Right lobe of liver (tissue), 6 donors: ENCODE data around the gene STK11IP. TPM values are rescaled to one million over a fixed set of nuclear protein-coding genes. Genes with fewer than 3 reads are reported as not detected.

ENCODE experiments used
- ATAC-seq, 4 donors: fragments of 200-7000 bp; cut with Tn5 transposase; one replicate each; pipeline ENCODE4 v1.9.1; 2020; ENCODE audit warnings: mild to moderate bottlenecking in 4 of 4, moderate library complexity in 4 of 4
- DNase-seq, 3 donors: peaks; one replicate each; pipeline ENCODE4 v3.0.0-alpha.2; 2020
- H3K27ac ChIP-seq, 3 donors: fragments of 200-600 bp; one replicate each; pipeline ENCODE4 v1.8.0; 2022
- H3K27me3 ChIP-seq, 2 donors: fragments of 200-600 bp; one replicate each; pipeline ENCODE4 v1.8.0; 2022
- H3K36me3 ChIP-seq, 4 donors: fragments of 200-600 bp; sonication (generic) in 1 of 4; one replicate each; pipeline versions ENCODE4 v1.5.1 to v1.8.0; 2017 to 2022; ENCODE audit warnings: control low read depth in 1 of 4
- H3K4me1 ChIP-seq, 4 donors: fragments of 200-600 bp; sonication (generic) in 1 of 4; one replicate each; pipeline versions ENCODE4 v1.5.1 to v1.8.0; 2017 to 2022; ENCODE audit warnings: control low read depth in 1 of 4
- H3K4me3 ChIP-seq, 3 donors: fragments of 200-600 bp; one replicate each; pipeline ENCODE4 v1.8.0; 2022
- H3K9me3 ChIP-seq, 4 donors: fragments of 200-600 bp; sonication (generic) in 1 of 4; one replicate each; pipeline versions ENCODE4 v1.5.1 to v1.8.0; 2017 to 2022; ENCODE audit warnings: control low read depth in 1 of 4
- POLR2A ChIP-seq: fragments of 450-650 bp; IDR thresholded peaks from one replicate; pipeline ENCODE4 v1.6.1; 2017; ENCODE audit warnings: antibody characterized with exemption, mild to moderate bottlenecking
- WGBS: methylation state at CpG from one replicate; pipeline ENCODE4 v1.1.6; 2018; ENCODE audit warnings: low coverage, low lambda C conversion rate; ENCODE audit not compliant: insufficient coverage; ENCODE audit errors: missing lambda C conversion rate; 5-methylcytosine and 5-hydroxymethylcytosine counted together
- intact Hi-C, 2 donors: fragments of 100-400 bp; cut with DNase I; formaldehyde crosslinking; loops; one replicate each; pipeline versions ENCODE4 v1.11.2 to v1.14.1; 2022
- total RNA-seq, 6 experiments: library from RNA; depleted of rRNA in 2 of 6; stranded (reverse); fragments of >200 nt in 2 of 6; fragmentation: NEBNext Ultra II Directional in 3 of 6; extraction: Animal tissue kit (Norgen Biotek cat#: 25700) in 3 of 6; gene quantifications; one replicate each; pipeline versions ENCODE4 v1.1.0 to v1.2.4, GENCODE V29; 2016 to 2023
- TF ChIP-seq, protein P1 (sequence below), 4 donors: fragments of 200-600 bp in 3 of 4; fragments of 450-650 bp in 1 of 4; IDR thresholded peaks; one replicate each; pipeline versions ENCODE4 v1.5.1 to v1.8.0; 2016 to 2022; ENCODE audit warnings: antibody characterized with exemption in 4 of 4, mild to moderate bottlenecking in 2 of 4
- donor health status: DM: no; HTN: yes; CAD: no.
- donor health status: DM: no; HTN: no; CAD: no.
- donor health status: DM: no; HTN: no; CAD: no.
- donor health status: DM: no; HTN: yes; CAD: no.
- donor health status: DM: no; HTN: yes; CAD: no.

Gene STK11IP
- total RNA-seq, 6 experiments from 2014 or later: 3.6 to 10.8 (median 6.6) TPM

DNA sequence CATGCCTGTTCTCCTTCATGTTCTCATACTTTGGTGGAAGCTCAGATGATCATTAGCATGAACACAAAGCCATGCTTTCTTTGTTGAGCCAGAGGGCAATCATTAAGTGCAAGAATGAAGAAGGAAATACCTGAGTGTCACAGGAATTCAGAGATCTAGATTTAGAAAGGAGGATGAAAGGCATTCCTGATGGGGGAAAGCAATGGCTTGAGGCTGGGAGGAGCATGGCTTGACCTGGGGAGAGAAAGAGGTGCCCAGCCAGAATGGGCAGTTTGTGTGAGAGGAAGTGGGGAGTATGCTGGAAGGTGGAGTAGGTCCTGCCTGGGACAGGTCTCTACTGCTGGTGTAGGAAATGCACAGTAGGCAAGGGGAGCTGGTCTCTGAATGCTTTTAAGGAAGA, 64.9 kb downstream of the STK11IP start:
- H3K4me3 ChIP-seq: no peak overlapping the region
- no peak for TF ChIP-seq POLR2A
- TF ChIP-seq, protein P1, sequence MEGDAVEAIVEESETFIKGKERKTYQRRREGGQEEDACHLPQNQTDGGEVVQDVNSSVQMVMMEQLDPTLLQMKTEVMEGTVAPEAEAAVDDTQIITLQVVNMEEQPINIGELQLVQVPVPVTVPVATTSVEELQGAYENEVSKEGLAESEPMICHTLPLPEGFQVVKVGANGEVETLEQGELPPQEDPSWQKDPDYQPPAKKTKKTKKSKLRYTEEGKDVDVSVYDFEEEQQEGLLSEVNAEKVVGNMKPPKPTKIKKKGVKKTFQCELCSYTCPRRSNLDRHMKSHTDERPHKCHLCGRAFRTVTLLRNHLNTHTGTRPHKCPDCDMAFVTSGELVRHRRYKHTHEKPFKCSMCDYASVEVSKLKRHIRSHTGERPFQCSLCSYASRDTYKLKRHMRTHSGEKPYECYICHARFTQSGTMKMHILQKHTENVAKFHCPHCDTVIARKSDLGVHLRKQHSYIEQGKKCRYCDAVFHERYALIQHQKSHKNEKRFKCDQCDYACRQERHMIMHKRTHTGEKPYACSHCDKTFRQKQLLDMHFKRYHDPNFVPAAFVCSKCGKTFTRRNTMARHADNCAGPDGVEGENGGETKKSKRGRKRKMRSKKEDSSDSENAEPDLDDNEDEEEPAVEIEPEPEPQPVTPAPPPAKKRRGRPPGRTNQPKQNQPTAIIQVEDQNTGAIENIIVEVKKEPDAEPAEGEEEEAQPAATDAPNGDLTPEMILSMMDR (IDR thresholded peaks at IDR 0.05): no peak
- H3K9me3 ChIP-seq: no peaks in the 10 kb centered on the region
- ATAC-seq: no peak
- H3K27me3 ChIP-seq: no peaks in the 10 kb centered on the region
- H3K4me1 ChIP-seq: no peaks in the 10 kb centered on the region
- no peaks in the 10 kb centered on the region for H3K36me3 ChIP-seq
- intact Hi-C loops: no loop called here
- H3K27ac ChIP-seq: no peak overlapping the region
- DNase-seq: no peak

DNA sequence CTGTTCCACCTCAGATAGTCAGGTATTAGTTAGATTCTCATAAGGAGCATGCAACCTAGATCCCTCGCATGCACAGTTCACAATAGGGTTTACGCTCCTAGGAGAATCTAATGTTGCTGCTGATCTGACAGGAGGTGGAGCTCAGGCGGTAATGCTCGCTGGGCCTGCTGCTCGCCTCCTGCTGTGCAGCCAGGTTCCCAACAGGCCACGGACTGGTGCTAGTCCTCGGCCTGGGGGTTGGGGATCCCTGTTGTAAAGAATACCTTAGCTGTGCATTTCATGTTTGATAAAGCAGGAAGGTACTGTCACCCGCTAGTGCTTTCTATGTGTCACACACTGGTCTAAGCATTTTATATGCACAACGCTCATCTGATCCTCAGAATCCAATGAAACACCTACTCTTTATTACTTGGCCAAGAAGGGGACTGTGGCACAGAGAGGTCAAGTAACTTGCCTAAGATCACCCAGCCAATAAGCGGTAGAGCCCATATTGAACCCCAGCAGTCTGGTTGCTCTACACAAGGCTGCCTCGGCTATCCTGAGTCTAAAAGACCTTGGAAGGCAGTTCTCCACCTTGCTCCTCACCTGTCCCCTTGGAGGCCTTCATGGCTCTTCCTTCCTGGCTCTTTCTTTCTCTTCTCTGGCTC, 65.6 kb downstream of the STK11IP start:
- H3K27me3 ChIP-seq: no peaks in the 10 kb centered on the region
- intact Hi-C loops: no loop called here
- no peaks in the 10 kb centered on the region for H3K9me3 ChIP-seq
- H3K27ac ChIP-seq: no peak overlapping the region
- no peak overlapping the region for H3K4me3 ChIP-seq
- H3K36me3 ChIP-seq: no peaks in the 10 kb centered on the region
- ATAC-seq (no peak), DNase-seq (no peak)
- H3K4me1 ChIP-seq: no peaks in the 10 kb centered on the region
- TF ChIP-seq, protein P1 (IDR thresholded peaks at IDR 0.05): no peak
- TF ChIP-seq POLR2A: no peak
- WGBS: 83% methylated on average over 1 of the region's 11 CpGs

DNA sequence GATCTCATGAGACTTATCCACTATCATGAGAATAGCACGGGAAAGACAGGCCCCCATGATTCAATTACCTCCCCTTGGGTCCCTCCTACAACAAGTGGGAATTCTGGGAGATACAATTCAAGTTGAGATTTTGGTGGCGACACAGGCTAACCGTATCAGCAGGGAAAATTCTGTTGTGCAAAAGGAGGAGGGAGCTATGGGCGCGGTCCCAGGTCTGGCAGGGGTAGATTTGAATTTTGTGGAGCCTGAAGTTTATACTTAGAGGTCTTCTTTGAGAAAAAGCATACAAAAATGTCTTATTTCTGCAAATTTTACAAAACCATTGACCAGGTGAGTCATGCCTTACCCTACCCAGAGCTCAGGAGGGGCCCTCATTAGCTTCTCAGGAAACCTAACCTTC, 66.4 kb downstream of the STK11IP start:
- Histone ChIP-seq H3K4me1 (no peaks in the 10 kb centered on the region), H3K27me3 (no peaks in the 10 kb centered on the region), H3K9me3 (no peaks in the 10 kb centered on the region), H3K4me3 (no peak overlapping the region), H3K27ac (no peak overlapping the region), H3K36me3 (no peaks in the 10 kb centered on the region)
- ATAC-seq (no peak), DNase-seq (no peak)
- intact Hi-C loops: no loop called here
- TF ChIP-seq, protein P1 (IDR thresholded peaks at IDR 0.05): no peak
- TF ChIP-seq POLR2A: no peak
- 70% methylated on average over 4 of the region's 5 CpGs for WGBS

DNA sequence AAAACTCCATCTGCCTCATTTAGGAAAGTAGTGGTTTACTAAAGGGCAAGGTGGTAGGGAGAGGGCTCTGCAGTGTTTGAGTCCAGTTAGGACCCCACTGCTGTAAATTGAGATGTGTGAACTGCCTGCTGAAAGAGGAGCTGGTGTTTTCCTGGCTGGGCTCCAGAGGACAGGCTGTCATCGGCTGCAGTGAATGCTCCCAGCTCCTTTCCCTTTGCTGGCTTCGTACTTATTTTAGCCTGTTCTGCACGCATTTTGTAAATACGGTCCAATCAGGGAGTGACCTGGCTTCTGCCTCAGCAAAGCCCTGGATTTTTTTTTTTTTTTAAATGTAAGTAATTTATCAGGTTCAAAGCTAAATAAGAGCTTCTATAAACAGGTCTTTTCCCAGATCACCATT, 67.3 kb downstream of the STK11IP start:
- intact Hi-C loops: no loop called here
- 45% methylated on average over 4 of the region's 4 CpGs for WGBS
- TF ChIP-seq, protein P1 (IDR thresholded peaks at IDR 0.05): no peak
- TF ChIP-seq POLR2A: no peak

DNA sequence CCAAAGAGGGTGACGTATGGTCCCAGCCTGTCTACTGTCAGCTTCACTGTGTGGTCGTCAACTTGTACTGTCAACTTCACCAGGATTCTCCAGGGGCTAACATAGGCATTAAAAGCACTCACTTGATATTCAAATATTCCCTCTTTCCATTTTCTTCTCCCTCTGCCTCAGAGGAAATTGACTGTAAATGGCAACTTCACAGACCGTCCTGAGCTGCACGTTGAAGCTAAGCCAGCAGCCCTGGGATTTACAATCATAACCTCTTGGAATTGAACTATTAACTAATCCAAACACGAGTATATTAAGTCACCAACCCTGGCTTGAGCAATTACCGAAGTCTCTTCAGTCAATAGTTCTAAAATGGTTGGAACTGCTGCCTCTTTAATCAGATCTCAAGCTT, 68.3 kb downstream of the STK11IP start:
- TF ChIP-seq POLR2A: no peak
- TF ChIP-seq, protein P1 (IDR thresholded peaks at IDR 0.05): no peak
- no peak overlapping the region for H3K27ac ChIP-seq
- H3K27me3 ChIP-seq: no peaks in the 10 kb centered on the region
- intact Hi-C loops: no loop called here
- H3K4me1 ChIP-seq: no peaks in the 10 kb centered on the region
- ATAC-seq (no peak), DNase-seq (no peak)
- no peak overlapping the region for H3K4me3 ChIP-seq
- H3K9me3 ChIP-seq: no peaks in the 10 kb centered on the region
- WGBS: 60% methylated on average over 6 of the region's 6 CpGs
- no peaks in the 10 kb centered on the region for H3K36me3 ChIP-seq

More for the DNA sequence above, 67.3 kb downstream of the STK11IP start:
- H3K27me3 ChIP-seq: no peaks in the 10 kb centered on the region
- DNase-seq (no peak), ATAC-seq (no peak)
- no peaks in the 10 kb centered on the region for H3K36me3 ChIP-seq
- no peak overlapping the region for H3K4me3 ChIP-seq
- H3K27ac ChIP-seq: no peak overlapping the region
- H3K9me3 ChIP-seq: no peaks in the 10 kb centered on the region
- H3K4me1 ChIP-seq: no peaks in the 10 kb centered on the region
